Stimulated activated CD8-positive, alpha-beta memory T cell treated with anti-CD3 and anti-CD28 coated beads, Interleukin-15, amount 100 ng/mL, for 4 hours (primary cell): ENCODE data around the gene HKDC1.
"Not testable (repeated sequence)": the region's sequence is repeated elsewhere in the genome, so short reads cannot be mapped to it uniquely, and the experiment has no call there.

Experiments used
- DNase-seq, 2 donors: peaks; one replicate each; pipeline ENCODE4 v3.0.0-alpha.2; 2020; ENCODE audit warnings: low read depth in 2 of 2

HKDC1 gene

GRCh38 chr10:69241575-69241974 lies 21.4 kb downstream of the HKDC1 start:
- no peak for DNase-seq

- DNase-seq, result no peak
These were observed 22.1 kb downstream of the HKDC1 start for GRCh38 chr10:69242040-69242851.

- DNase-seq, result no peak
These were observed 22.7 kb downstream of the HKDC1 start for GRCh38 chr10:69242852-69243212.

DNA sequence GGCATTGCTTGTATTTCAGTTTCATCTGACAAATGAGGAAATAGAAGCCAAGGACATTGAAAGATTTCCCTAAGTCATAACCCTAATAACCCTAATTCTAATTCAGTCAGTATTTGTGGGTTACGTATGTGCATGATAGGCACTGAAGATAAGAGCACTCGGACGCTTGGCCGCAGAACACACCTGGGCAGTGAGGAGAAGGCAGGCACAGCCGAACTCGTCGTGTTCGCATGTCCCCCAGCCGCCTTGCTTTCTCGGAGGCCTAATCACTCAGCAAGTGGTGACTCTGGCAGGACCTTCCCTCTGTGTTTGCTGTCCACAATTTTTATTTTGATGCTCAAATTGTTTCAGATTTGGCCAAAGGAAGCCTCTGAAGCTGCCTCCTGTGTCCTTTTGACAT lies 23.7 kb downstream of the HKDC1 start:
- DNase-seq, result no peak

DNA sequence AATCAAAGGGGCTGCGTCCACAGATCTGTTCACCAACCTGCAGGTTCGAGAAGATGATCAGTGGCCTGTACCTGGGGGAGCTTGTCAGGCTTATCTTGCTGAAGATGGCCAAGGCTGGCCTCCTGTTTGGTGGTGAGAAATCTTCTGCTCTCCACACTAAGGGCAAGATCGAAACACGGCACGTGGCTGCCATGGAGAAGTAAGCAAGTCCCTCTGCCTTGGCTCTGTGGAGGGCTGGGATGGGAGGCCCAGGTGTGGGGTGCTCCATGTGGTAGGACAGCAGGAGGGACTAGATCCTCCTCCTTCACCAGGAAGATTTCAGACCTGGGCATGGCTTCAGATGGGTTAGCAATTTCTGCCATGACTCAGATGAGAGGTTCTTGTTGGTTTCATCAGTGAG lies 25.9 kb downstream of the HKDC1 start:
- no peak for DNase-seq

GRCh38 chr10:69246581-69247312 lies 26.6 kb downstream of the HKDC1 start:
- DNase-seq, result no peak

- no peak for DNase-seq
These were observed 27.2 kb downstream of the HKDC1 start for GRCh38 chr10:69247313-69247710.

GRCh38 chr10:69248117-69248730 lies 28.1 kb downstream of the HKDC1 start:
- no peak for DNase-seq

DNA sequence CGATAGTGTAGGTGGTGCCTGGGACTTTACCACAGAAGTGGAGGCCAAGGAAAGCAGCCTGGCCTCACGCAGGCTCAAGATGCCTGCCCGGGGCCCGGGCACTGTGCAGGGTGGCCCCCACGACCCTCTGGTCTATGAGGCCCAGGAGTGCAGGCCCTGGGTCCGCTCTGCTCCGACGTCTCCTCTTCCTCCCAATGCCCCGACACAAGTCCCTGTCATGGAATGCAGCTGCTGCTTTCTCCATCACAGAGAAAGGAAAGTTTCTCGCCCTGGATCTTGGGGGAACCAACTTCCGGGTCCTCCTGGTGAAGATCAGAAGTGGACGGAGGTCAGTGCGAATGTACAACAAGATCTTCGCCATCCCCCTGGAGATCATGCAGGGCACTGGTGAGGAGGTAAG lies 29.9 kb downstream of the HKDC1 start:
- DNase-seq, result no peak

DNA sequence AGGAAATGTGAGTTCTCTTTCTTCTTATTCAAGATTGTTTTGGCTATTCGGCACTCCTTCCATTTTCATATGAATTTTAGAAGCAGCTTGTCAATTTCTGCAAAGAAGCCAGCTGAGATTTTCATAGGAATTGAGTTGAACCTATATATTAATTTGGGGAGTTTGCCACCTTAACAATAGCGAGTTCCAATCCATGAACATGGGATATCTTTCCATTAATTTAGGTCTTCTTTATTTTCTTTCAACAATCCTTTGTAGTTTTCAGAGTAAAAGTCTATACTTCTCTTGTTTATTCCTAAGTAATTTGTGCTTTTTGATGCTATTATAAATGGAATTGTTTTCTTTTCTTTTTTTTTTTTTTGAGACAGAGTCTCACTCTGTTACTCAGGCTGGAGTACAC lies 31.3 kb downstream of the HKDC1 start:
- DNase-seq, result not testable (repeated sequence)

DNA sequence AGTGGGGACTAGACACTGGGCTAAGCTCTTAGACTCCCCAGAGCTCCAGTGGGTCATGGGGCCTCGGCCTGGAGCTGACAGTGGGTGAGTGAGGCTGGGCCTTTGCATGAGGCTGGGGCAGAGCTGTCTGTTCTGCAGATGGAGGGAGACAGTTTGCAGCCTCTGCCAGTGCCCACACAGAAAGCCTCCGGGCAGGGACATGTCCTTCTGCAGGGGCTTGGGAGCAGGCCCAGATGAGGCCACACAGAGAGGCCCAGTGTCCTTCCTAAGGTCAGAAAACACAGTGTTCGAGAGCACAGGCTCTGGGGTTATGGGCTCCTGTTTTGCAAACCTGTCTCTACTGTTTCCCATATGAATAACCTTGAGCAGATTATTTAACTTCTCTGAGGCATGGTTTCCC lies 33.0 kb downstream of the HKDC1 start:
- DNase-seq, result no peak

DNA sequence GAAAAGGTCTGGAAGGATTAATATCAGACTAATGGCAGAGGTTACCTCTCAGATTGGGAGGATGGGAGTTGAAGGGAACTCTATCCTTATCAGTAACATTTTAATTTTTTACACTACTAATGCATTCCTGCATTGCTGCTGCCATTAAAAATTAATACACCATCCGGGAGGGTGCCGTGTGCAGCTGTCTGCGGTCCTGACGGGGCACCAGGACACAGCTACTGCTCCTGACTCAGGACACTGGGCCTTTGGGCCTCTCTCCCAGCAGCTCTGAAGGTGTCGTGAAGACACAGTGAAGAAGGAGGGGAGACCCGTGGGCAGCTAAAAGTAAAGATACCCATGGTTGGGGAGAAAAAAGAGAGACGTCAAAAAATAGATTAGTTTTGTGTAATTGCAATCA lies 34.7 kb downstream of the HKDC1 start:
- DNase-seq, result no peak

DNA sequence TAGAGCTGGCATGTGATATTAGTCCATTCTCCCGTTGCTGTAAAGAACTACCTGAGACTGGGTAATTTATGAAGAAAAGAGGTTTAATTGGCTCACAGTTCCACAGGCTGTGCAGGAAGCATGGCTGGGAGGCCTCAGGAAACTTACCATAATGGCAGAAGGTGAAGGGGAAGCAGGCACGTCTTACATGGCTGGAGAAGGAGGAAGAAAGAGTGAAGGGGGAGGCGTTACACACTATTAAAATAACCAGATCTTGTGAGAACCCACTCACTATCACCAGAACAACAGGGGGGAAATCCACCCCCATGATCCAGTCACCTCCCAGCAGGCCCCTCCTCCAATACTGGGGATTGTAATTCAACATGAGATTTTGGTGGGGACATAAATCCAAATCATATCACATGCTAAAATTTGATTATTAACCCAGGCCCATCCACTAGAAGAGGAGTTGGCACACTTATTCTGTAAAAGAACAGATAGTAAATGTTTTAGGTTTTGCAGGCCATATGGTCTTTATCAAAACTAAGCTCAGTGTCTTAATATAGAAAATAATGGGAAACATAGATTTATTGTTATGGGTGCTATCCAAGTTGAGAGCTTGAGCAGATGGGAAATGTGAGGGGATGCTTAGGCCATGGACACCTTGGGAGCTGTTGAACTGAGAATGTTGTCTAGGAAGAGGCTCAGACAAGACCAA lies 39.6 kb downstream of the HKDC1 start:
- DNase-seq, result no peak

DNA sequence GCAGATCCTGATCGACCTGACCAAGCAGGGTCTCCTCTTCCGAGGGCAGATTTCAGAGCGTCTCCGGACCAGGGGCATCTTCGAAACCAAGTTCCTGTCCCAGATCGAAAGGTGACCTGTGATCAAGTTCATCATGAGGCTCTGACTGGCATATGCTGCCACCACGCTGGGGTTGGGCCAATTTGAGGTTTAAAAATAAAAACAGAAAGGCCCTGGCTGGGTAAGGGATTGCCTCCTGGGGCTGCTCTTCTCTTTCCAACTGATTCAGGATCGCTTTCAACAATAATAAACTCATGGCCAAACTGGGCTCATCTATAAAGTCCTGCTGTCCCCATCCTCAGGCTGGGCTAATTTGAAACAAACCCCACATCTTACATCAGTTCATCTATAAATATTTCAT lies 41.1 kb downstream of the HKDC1 start:
- no peak for DNase-seq

GRCh38 chr10:69262292-69262751 lies 42.2 kb downstream of the HKDC1 start:
- DNase-seq, result no peak

DNA sequence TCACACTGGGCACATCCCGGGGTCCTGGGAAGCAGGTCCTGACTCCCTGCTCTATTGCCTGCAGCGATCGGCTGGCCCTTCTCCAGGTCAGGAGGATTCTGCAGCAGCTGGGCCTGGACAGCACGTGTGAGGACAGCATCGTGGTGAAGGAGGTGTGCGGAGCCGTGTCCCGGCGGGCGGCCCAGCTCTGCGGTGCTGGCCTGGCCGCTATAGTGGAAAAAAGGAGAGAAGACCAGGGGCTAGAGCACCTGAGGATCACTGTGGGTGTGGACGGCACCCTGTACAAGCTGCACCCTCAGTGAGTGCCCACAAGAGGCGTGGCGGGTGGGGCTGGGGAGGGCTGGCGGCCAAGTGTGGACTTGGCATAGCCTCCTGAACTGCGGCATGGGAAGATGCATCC lies 45.4 kb downstream of the HKDC1 start:
- no peak for DNase-seq

DNA sequence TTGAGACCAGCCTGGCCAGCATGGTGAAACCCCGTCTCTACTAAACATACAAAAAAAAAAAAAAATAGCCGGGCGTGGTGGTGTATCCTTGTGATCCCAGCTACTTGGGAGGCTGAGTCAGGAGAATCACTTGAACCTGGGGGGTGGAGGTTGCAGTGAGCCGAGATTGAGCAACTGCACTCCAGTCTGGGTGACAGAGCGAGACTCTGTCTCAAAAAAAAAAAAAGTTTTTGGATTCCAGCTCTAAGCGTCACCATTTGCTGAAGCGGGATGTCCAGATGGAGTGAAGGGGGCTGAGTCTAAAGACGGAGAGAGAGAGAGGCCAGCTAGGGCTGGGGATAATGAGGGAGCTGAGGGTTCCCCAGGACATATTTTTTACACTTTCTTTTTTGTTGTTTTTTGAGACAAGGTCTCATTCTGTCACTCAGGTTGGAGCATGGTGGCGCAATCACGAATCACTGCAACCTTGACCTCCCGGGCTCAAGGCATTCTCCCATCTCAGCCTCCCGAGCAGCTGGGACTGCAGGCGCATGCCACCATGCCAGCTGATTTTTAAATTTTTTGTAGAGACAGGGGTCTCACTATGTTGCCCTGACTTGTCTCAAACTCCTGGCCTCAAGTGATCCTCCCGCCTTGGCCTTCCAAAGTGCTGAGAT lies 48.8 kb downstream of the HKDC1 start:
- no peak for DNase-seq

DNA sequence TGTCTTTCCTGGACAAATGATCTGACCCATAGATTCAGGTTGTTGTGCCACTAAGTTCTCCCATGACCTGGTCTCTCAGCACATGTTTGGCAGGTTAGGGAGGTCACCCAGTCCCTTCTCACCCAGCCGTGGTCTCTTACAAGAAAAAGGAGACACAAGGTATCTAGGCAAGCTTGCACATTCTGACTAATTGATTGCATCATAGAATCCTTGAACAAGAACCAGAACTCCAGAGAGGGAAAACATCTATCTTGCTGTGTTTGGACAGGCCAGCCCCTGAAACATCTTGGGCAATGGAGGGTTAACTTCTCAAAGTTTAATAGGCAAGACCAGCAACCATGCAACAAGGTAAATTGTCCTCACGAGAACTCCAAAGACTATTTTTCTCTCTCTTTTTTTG lies 49.6 kb downstream of the HKDC1 start:
- no peak for DNase-seq

DNA sequence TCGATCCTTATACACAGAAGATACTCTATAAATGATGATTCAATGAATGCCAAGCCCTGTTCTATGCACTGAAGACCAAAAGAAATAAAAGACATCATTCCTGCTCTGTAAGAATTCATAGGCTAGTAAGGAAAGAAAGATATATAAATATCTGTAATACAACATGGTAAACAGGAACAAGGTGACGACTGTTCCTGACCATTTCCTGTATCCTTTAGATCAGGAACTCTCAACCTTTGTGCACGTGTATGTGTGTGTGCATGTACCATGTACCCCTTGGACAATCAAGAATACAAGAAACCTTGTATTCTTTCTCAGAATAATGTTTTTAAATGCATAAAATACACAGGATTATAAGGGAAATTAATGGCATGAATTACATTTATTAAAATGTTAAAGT lies 50.9 kb downstream of the HKDC1 start:
- DNase-seq, result no peak

- no peak for DNase-seq
These were observed 52.5 kb downstream of the HKDC1 start for GRCh38 chr10:69272624-69273023.

GRCh38 chr10:69275444-69275843 lies 55.3 kb downstream of the HKDC1 start:
- DNase-seq, result no peak

DNA sequence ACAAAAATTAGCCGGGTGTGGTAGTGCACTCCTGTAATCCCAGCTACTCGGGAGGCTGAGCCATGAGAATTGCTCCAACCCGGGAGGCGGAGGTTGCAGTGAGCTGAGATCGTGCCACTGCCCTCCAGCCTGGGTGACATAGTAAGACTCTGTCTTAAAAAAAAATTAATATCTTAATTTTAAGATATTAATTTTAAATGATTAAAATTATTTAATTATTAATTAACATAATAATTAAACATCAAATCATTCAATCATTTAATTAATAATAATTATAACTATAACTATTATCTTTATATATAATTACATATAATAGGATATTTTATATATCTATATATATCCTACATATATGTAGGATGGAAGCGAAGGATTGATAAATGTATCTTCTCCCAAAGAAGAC lies 56.4 kb downstream of the HKDC1 start:
- DNase-seq, result no peak
